DOHH2 (cell line): ENCODE data around the gene SPRED3.
"Not testable (repeated sequence)": the region's sequence is repeated elsewhere in the genome, so short reads cannot be mapped to it uniquely, and the experiment has no call there.

Source experiments
- H3F3A ChIP-seq: fragments of 200-600 bp; sonication (generic), shearing (Covaris generic); 2 replicates; pipeline ENCODE4 v1.6.0; 2016; ENCODE audit warnings: antibody characterized with exemption, mild to moderate bottlenecking; ENCODE audit not compliant: control insufficient read depth, insufficient read depth
- H3K27ac ChIP-seq: fragments of 200-600 bp; sonication (generic); 2 replicates; pipeline ENCODE4 v1.5.1; 2014; ENCODE audit warnings: low read depth, mild to moderate bottlenecking, low read length, moderate library complexity
- H3K27me3 ChIP-seq: fragments of 200-600 bp; sonication (generic); 2 replicates; pipeline ENCODE4 v1.6.1; 2014; ENCODE audit warnings: mild to moderate bottlenecking, low read length, mixed read lengths; ENCODE audit not compliant: control insufficient read depth
- H3K36me3 ChIP-seq: fragments of 200-600 bp; sonication (generic); 2 replicates; pipeline ENCODE4 v1.6.1; 2014; ENCODE audit warnings: mild to moderate bottlenecking, low read length, moderate library complexity, mixed read lengths; ENCODE audit not compliant: control insufficient read depth
- H3K4me1 ChIP-seq: fragments of 200-600 bp; sonication (generic); 2 replicates; pipeline ENCODE4 v1.6.1; 2014; ENCODE audit warnings: mild to moderate bottlenecking, low read length, mixed read lengths; ENCODE audit not compliant: control insufficient read depth
- H3K4me2 ChIP-seq: fragments of 200-600 bp; sonication (generic); 2 replicates; pipeline ENCODE4 v1.6.0; 2014; ENCODE audit warnings: mild to moderate bottlenecking, low read length, moderate library complexity
- H3K4me3 ChIP-seq: fragments of 200-600 bp; sonication (generic); 2 replicates; pipeline ENCODE4 v1.5.1; 2014; ENCODE audit warnings: mild to moderate bottlenecking, low read length, mixed read lengths
- H3K79me2 ChIP-seq: fragments of 200-600 bp; sonication (generic); 2 replicates; pipeline ENCODE4 v1.6.1; 2014; ENCODE audit warnings: mild to moderate bottlenecking, low read length, mixed read lengths; ENCODE audit not compliant: control insufficient read depth
- H3K9me2 ChIP-seq: fragments of 200-600 bp; sonication (generic); replicated peaks from 2 replicates; pipeline ENCODE4 v1.6.1; 2014; ENCODE audit warnings: mild to moderate bottlenecking, low read length, mixed read lengths; ENCODE audit not compliant: control insufficient read depth
- H3K9me3 ChIP-seq: fragments of 200-600 bp; sonication (generic); 2 replicates; pipeline ENCODE4 v1.6.1; 2014; ENCODE audit warnings: antibody characterized with exemption, low read length, mixed read lengths; ENCODE audit not compliant: control insufficient read depth, insufficient read depth
- H4K20me1 ChIP-seq: fragments of 200-600 bp; sonication (generic); 2 replicates; pipeline ENCODE4 v1.6.0; 2014; ENCODE audit warnings: low read depth, mild to moderate bottlenecking, antibody characterized with exemption, low read length, moderate library complexity; ENCODE audit not compliant: control insufficient read depth, insufficient read depth
- CTCF ChIP-seq: fragments of 200-600 bp; sonication (generic); IDR thresholded peaks from one replicate; pipeline ENCODE4 v1.5.1; 2014; ENCODE audit warnings: antibody characterized with exemption, mild to moderate bottlenecking, low read depth, low read length; ENCODE audit not compliant: poor library complexity, severe bottlenecking
- EZH2phosphoT487 ChIP-seq: fragments of 200-600 bp; sonication (generic); IDR thresholded peaks from 2 replicates; pipeline ENCODE4 v1.6.1; 2017; ENCODE audit warnings: borderline replicate concordance, mild to moderate bottlenecking, antibody characterized with exemption, low read length, moderate library complexity, mixed read lengths

SPRED3 gene

GRCh38 chr19:38425810-38426466 is 37.4 kb downstream of the SPRED3 start, which contains the start of gene RASGRP4:
RASGRP4 (minus strand) TSS chr19:38426219; CDS start chr19:38426091, 128 bp downstream.
- TF ChIP-seq CTCF (no peak), EZH2phosphoT487 (no peak)
- Histone ChIP-seq H3K9me2 (no peaks in the 10 kb centered on the region), H3K4me2 (peak within 1 kb of the TSS; percentile 52), H3F3A (no peaks in the 10 kb centered on the region; the same call in 1 of the 2 replicates), H3K9me3 (no peaks in the 10 kb centered on the region), H3K79me2 (no peaks in the 10 kb centered on the region), H3K4me3 (peak within 1 kb of the TSS; percentile 13), H3K4me1 (peaks cover 14% of the 10 kb centered on the region), H3K27me3 (peaks cover 9% of the 10 kb centered on the region; the same call in 1 of the 2 replicates), H3K27ac (no peak within 1 kb of the TSS), H4K20me1 (no peaks in the 10 kb centered on the region), H3K36me3 (no peaks in the 10 kb centered on the region)

GRCh38 chr19:38427035-38427677 is 38.7 kb downstream of the SPRED3 start:
- not testable (repeated sequence) for H3F3A ChIP-seq, H3K4me2 ChIP-seq, H3K36me3 ChIP-seq, H3K4me3 ChIP-seq, H3K79me2 ChIP-seq, H3K9me2 ChIP-seq, H3K9me3 ChIP-seq, H4K20me1 ChIP-seq, H3K27ac ChIP-seq, H3K27me3 ChIP-seq
- peaks cover 14% of the 10 kb centered on the region for H3K4me1 ChIP-seq

- H3K4me3 ChIP-seq: no peak overlapping the region
- H4K20me1 ChIP-seq: no peaks in the 10 kb centered on the region
- no peaks in the 10 kb centered on the region for H3K79me2 ChIP-seq
- no peak overlapping the region for H3K27ac ChIP-seq
- no peaks in the 10 kb centered on the region for H3K36me3 ChIP-seq
- no peaks in the 10 kb centered on the region for H3K9me2 ChIP-seq
- TF ChIP-seq CTCF (no peak), EZH2phosphoT487 (no peak)
- H3K9me3 ChIP-seq: no peaks in the 10 kb centered on the region
- H3F3A ChIP-seq: no peaks in the 10 kb centered on the region; the same call in 1 of the 2 replicates
- H3K4me2 ChIP-seq: no peak overlapping the region
- H3K27me3 ChIP-seq: peaks cover 9% of the 10 kb centered on the region; the same call in 1 of the 2 replicates
- H3K4me1 ChIP-seq: peaks cover 17% of the 10 kb centered on the region
Measured at GRCh38 chr19:38429055-38429810, 40.7 kb downstream of the SPRED3 start.
